Measurements from ENCODE around the gene DYSF.

- TF ChIP-seq POLR2AphosphoS5 (IDR thresholded peaks at IDR 0.05; ENCODE audit: low read depth, low read length) (no peak), REST (IDR thresholded peaks at IDR 0.05; ENCODE audit: insufficient read depth in 1 of 2, low read depth in 2 of 2, low read length in 2 of 2) (no peak), TAF1 (IDR thresholded peaks at IDR 0.05; ENCODE audit: borderline replicate concordance, insufficient read depth, low read length) (no peak)
Observed at GRCh38 chr2:71512386-71512785, 59.0 kb downstream of the DYSF start.

Data from PFSK-1 (cell line).